Caki2 (cell line): ENCODE results near the gene AGER. TPM values are rescaled to one million over a fixed set of nuclear protein-coding genes. Genes with fewer than 3 reads are reported as not detected.
"Not testable (repeated sequence)": the region's sequence is repeated elsewhere in the genome, so short reads cannot be mapped to it uniquely, and the experiment has no call there.

Experiments
- DNase-seq: peaks from one replicate; pipeline ENCODE4 v3.0.0-alpha.2; 2015; ENCODE audit warnings: low read depth
- in situ Hi-C: cut with HindIII; loops from 2 replicates; pipeline ENCODE4 v1.10.0; 2016; ENCODE audit warnings: low sequenced_read_pairs, low pct_unique_long_range_greater_than_20kb, mixed read lengths
- total RNA-seq: library from RNA; depleted of rRNA; stranded (reverse); fragments of >200 nt; shearing (Covaris generic); gene quantifications from 2 replicates; pipeline ENCODE4 v1.2.3, GENCODE V29; 2014; ENCODE audit warnings: low replicate concordance

AGER gene
- total RNA-seq, 1 experiment from 2014 or later: 1.7 TPM

DNA sequence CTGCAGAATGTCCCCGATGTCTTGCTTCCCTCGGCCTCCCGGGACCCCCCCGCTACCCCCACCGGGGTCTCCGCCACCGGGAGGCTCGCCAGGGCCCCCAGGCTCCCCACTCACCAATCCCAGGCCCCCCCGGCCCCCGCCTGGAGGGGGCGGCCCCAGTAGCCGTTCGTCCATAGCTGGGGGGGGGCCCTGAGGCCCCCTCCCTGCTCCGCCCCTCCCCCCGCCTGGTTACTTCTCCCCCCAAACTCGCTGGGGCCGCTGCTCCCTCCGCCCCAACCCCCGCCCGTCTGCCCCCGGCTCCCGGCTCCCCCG is 5.6 kb upstream of the AGER start:
- in situ Hi-C loops: no loop called here
- no peak for DNase-seq

GRCh38 chr6:32189069-32189741 is 5.2 kb upstream of the AGER start:
- DNase-seq: no peak
- in situ Hi-C loops: no loop called here

GRCh38 chr6:32188381-32189068 is 4.5 kb upstream of the AGER start:
- in situ Hi-C loops: no loop called here
- DNase-seq: no peak

DNA sequence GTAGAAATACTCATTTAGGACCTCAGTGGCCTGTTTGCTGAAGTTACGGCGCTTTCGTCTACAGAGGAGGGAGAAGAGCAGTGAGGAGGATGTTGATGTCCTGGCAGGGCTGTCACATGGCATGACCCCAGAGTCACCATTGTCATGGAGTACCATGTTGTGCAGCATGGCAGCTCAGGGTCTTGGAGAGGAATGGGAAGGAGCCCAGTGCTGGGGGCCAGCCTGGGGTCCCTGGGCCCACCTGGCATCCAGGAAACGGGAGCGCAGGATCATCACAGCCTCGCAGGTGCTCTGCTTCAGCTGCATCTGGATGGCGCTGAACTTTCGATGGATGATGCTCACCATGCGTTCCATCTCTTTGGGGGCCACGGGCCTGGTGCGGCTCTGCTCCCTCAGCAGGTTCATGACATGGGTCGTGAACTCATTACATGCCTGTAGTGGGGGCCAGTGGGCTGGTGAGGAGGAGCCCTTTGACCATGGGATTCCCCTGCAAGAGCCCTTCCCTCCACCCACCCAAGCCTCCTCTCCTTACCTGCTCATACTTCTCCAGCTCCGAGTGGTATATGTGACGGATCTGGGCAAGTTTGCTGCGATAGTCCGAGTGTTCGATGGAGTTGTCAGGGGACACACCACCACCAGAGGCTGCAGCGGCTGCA is 3.8 kb upstream of the AGER start:
- in situ Hi-C loops: not testable (repeated sequence)

DNA sequence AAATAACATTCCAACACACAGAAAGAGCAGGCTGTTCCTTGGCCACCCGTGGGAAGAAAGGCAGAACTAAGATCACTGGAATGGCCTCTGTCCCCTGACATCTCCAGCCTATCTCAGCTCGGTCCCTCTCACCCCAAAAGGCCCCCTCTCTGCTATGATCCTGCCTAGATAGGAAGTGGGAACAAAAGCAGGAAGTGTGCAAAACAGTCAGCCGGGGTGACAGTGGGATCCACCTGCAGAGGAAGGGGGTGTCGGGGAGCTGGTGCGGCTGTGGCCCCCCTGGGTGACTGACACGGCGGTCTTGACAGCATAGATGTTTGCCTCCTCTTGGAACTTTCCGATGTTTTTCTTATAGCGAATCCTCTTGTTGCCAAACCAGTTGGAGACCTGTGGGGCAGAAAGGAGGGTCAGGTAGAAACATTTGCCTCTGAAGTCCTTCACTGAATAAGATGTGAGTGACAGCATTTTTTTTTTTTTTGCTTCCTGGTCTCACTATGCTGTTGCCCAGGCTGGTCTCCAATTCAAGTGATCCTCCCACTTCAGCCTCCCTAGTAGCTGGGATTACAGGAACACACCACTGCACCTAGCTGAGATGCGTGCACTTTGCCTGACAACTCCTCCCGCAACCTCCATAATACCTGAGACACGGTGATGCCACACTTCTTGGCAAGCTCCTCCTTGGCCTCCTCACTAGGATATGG is 3.1 kb upstream of the AGER start:
- in situ Hi-C loops: no loop called here
- no peak for DNase-seq

More for the DNA sequence above, 3.8 kb upstream of the AGER start:
- not testable (repeated sequence) for DNase-seq

GRCh38 chr6:32186151-32186840 is 2.2 kb upstream of the AGER start:
- DNase-seq, in situ Hi-C loops: not testable (repeated sequence)

DNA sequence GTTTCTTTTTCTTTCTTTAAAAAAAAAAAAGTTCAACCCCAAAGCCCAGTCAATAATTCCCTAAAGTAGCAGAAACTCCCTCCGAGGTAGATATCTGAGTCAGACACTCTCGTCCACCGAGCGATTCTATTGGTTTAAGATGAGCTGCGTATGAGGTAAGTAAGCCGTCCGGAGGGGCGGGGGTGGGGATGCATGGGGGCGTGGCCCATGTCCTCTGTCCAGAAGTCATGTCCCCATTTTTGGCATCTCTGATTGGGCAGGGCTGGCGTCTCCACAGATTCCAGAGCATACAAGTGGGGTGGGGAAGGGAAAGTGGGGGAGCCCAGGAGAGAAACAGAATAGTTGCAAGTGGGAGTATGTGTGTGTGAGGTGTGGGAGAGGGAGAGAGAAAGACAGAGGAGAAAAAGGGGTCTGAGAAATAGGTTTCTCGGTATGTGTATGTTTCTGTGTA is 1.7 kb upstream of the AGER start:
- DNase-seq: peak; percentile 82
- in situ Hi-C loops: not testable (repeated sequence)

- in situ Hi-C loops: no loop called here
Measured at GRCh38 chr6:32183483-32184083, 470 bp downstream of the AGER start.

DNA sequence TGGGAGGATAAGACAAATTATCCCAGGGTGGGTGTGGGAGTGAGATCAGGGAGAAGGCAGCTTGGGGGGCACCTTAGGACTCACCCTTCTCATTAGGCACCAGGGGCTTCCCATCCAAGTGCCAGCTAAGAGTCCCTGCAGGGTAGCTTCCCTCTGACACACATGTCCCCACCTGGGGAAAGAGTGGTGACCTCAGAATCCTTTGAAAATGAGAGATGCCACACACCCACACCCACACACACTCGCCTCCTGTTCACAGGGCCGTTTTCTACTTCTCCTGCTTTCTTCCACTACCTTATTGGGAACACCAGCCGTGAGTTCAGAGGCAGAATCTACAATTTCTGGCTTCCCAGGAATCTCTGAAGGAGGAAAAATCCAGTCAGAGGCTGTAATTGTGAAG is 1.0 kb downstream of the AGER start:
- in situ Hi-C loops: no loop called here
- DNase-seq: no peak

More at GRCh38 chr6:32183483-32184083, 470 bp downstream of the AGER start:
- no peak for DNase-seq

DNA sequence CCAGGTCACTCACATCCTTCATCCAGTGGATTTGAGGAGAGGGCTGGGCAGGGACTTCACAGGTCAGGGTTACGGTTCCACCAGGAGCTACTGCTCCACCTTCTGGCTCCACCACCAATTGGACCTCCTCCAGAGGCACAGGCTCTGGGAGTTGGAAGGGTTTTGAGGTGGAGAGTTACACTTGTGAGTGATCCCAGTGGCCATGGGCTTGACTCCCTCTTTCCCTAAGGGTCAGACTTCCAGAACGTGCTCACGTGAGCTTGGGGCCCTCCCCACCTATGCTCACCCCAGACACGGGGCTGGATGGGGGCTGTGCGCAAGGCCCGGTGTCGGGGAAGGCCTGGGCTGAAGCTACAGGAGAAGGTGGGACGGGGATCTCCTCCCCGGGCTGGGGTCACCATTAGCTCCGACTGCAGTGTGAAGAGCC is 1.5 kb downstream of the AGER start:
- in situ Hi-C loops: no loop called here

GRCh38 chr6:32181915-32182529 is 2.0 kb downstream of the AGER start:
- no peak for DNase-seq
- in situ Hi-C loops: no loop called here

More for the DNA sequence above, 1.5 kb downstream of the AGER start:
- no peak for DNase-seq

GRCh38 chr6:32181148-32181702 is 2.8 kb downstream of the AGER start:
- no peak for DNase-seq
- in situ Hi-C loops: no loop called here

DNA sequence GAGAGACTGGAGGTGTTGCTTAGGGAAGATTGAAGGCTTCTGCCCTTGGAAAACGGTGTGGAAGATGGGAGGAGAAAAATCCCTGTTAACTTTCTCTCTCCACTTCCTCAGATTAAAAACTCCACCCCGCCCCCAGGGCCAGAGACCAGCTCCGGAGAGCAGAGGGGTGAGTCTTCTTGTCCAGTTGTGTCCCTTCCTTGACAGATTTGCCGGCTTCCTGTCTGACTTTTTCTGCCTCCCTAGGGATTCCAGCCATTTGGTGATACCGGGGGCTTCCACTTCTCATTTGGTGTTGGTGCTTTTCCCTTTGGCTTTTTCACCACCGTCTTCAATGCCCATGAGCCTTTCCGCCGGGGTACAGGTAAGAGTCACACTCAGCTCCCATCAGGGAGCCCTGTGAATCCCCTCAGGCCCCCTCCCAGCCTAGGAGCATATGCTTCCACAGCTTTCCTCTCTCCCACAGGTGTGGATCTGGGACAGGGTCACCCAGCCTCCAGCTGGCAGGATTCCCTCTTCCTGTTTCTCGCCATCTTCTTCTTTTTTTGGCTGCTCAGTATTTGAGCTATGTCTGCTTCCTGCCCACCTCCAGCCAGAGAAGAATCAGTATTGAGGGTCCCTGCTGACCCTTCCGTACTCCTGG is 4.2 kb downstream of the AGER start:
- in situ Hi-C loops: no loop called here
- no peak for DNase-seq

DNA sequence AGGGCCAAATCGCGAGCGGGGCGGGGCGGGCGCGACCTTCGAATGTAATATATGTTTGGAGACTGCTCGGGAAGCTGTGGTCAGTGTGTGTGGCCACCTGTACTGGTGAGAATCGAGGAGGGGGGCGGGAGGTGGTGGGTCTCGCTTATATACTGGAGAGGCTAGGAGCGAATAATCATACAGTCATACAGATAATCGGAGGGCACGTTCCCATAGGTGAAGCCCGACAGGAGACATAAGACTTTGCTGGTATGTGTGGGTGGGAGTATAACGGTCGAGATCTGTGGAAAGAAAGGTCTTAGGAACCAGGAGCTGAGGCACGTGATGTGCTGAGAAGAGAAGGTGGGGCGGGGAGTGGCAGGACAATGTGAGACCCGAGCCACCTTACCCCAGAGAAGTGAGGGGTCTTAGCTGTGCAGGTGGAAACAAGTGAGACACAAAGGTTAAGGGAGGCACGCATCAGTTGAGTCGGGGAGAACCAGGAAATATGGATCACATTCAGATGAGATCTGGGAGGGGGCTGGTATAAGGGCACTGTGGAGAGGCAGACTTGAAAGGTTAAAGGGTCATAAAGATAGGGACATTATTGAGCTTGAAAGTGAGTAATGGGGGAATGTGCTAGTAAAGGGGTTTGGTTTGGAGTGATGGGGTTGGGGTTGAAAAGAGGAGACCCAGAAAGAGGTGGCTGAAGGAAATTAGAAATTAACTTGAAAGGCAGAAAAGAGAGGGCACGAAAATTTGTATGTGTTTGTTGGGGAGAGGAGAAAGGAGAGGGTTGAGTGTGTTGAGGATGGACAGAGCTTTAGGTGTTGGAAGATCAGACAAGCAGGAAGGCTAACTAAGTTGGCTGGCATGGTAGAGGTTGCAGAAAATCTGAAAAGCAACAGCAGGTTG is 5.3 kb downstream of the AGER start:
- DNase-seq: no peak
- in situ Hi-C loops: no loop called here

- peak; percentile 100 for DNase-seq
- in situ Hi-C loops: no loop called here
Measured at GRCh38 chr6:32177788-32178546, 6.1 kb downstream of the AGER start, which contains the start of gene RNF5. RNF5 (plus strand) TSS chr6:32178405; CDS start chr6:32178512, 107 bp downstream.
